OCI-LY7 (cell line): ENCODE measurements around the gene KCNJ9. TPM values are rescaled to one million over a fixed set of nuclear protein-coding genes. Genes with fewer than 3 reads are reported as not detected.

Experiments
- BruUV-seq: library from RNA; stranded (reverse); fragments of 400-500 nt; replicated peaks from 2 replicates; lab custom pipeline; 2021; lab: Mats Ljungman, UMichigan
- CTCF ChIA-PET: fragments of 300-600 bp; sonication (Branson Sonifier 250); formaldehyde crosslinking; loops from one replicate; lab custom pipeline; 2022; ENCODE audit warnings: antibody characterized with exemption; ENCODE audit not compliant: unreplicated experiment; lab: Charles Lee
- POLR2A ChIA-PET: fragments of 300-600 bp; sonication (Branson Sonifier 250); formaldehyde crosslinking; loops from one replicate; lab custom pipeline; 2022; ENCODE audit warnings: antibody characterized with exemption; lab: Charles Lee
- DNase-seq: peaks from one replicate; pipeline ENCODE4 v3.0.0-alpha.2; 2015; ENCODE audit warnings: low spot score
- H2AFZ ChIP-seq: fragments of 200-600 bp; sonication (generic), shearing (Covaris generic); 2 replicates; pipeline ENCODE4 v1.6.1; 2014; ENCODE audit warnings: mild to moderate bottlenecking, antibody characterized with exemption, low read length, moderate library complexity
- H3K27ac ChIP-seq: fragments of 200-600 bp; sonication (generic); 2 replicates; pipeline ENCODE4 v1.5.1; 2014; ENCODE audit warnings: mixed run types, low read depth, mild to moderate bottlenecking, moderate library complexity, low read length, inconsistent platforms; ENCODE audit not compliant: poor library complexity, severe bottlenecking
- H3K36me3 ChIP-seq: fragments of 200-600 bp; sonication (generic); 2 replicates; pipeline ENCODE4 v1.6.1; 2014; ENCODE audit warnings: mild to moderate bottlenecking, antibody characterized with exemption, low read length, moderate library complexity, mixed read lengths; ENCODE audit not compliant: insufficient read depth
- H3K4me1 ChIP-seq: fragments of 200-600 bp; sonication (generic); 2 replicates; pipeline ENCODE4 v1.5.1; 2014; ENCODE audit warnings: mild to moderate bottlenecking, low read length; ENCODE audit not compliant: insufficient read depth, poor library complexity, severe bottlenecking
- H3K4me2 ChIP-seq: fragments of 200-600 bp; sonication (generic); 2 replicates; pipeline ENCODE4 v1.6.1; 2014; ENCODE audit warnings: mild to moderate bottlenecking, low read length
- H3K4me3 ChIP-seq: fragments of 200-600 bp; sonication (generic); 2 replicates; pipeline ENCODE4 v1.5.1; 2014; ENCODE audit warnings: mild to moderate bottlenecking, low read depth, low read length; ENCODE audit not compliant: poor library complexity, severe bottlenecking
- H3K79me2 ChIP-seq: fragments of 200-600 bp; sonication (generic); 2 replicates; pipeline ENCODE4 v1.6.1; 2016; ENCODE audit warnings: low read depth, mild to moderate bottlenecking, low read length, moderate library complexity, mixed read lengths; ENCODE audit not compliant: insufficient read depth
- H3K9me2 ChIP-seq: fragments of 200-600 bp; sonication (generic); 2 replicates; pipeline ENCODE4 v1.6.1; 2016; ENCODE audit warnings: mild to moderate bottlenecking, low read length, mixed read lengths; ENCODE audit not compliant: insufficient read depth
- H3K9me3 ChIP-seq: fragments of 200-600 bp; sonication (generic); 2 replicates; pipeline ENCODE4 v1.6.1; 2014; ENCODE audit warnings: mild to moderate bottlenecking, mixed run types, low read length, mixed read lengths
- H4K20me1 ChIP-seq: fragments of 200-600 bp; sonication (generic); 2 replicates; pipeline ENCODE4 v1.6.1; 2014; ENCODE audit warnings: mild to moderate bottlenecking, antibody characterized with exemption, low read length, moderate library complexity, mixed read lengths; ENCODE audit not compliant: insufficient read depth
- EZH2phosphoT487 ChIP-seq: fragments of 200-600 bp; sonication (generic); IDR thresholded peaks from 2 replicates; pipeline ENCODE4 v1.6.1; 2018; ENCODE audit warnings: low read depth, borderline replicate concordance, mild to moderate bottlenecking, mixed run types, antibody characterized with exemption, low read length, moderate library complexity, mixed read lengths
- intact Hi-C: fragments of 100-400 bp; cut with micrococcal nuclease; formaldehyde crosslinking; loops from one replicate; pipeline ENCODE4 v1.10.0; 2022; ENCODE audit not compliant: unreplicated experiment
- total RNA-seq, 2 experiments: library from RNA; depleted of rRNA in 1 of 2; stranded (reverse); fragments of >200 nt in 1 of 2; shearing (Covaris generic) in 1 of 2; gene quantifications; 2 replicates each; pipeline ENCODE4 v1.2.3, GENCODE V29; 2014 to 2022
- TF ChIP-seq, protein P1 (sequence below): fragments of 200-600 bp; sonication (generic); conservative IDR thresholded peaks from 2 replicates; pipeline ENCODE4 v1.5.1; 2014; ENCODE audit warnings: mild to moderate bottlenecking, antibody characterized with exemption, low read length, moderate library complexity, mixed read lengths

KCNJ9 gene
- total RNA-seq, 2 experiments from 2014 or later = not detected

DNA sequence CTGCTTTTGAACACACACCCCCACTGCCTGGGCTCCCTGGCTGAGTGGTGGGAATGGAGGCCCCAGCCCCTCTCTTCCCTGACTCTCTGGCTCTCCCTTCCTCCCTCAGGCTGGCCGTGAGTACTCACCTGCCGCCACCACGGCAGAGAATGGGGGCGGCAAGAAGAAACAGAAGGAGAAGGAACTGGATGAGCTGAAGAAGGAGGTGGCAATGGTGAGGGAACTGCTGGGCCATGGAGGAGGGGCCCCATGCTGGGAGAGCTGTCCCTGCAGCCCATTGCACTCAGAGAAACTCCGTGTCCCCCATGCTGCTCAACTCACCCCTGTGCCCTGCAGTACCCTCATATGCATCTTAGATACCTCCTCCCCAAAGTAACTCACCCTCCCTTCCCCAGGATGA lies 39.5 kb downstream of the KCNJ9 start:
- Histone ChIP-seq H3K9me3 (no peaks in the 10 kb centered on the region), H3K4me2 (no peak overlapping the region), H3K4me1 (peaks cover 4% of the 10 kb centered on the region), H3K36me3 (no peaks in the 10 kb centered on the region), H2AFZ (no peak overlapping the region), H3K9me2 (no peaks in the 10 kb centered on the region), H3K79me2 (no peaks in the 10 kb centered on the region), H4K20me1 (no peaks in the 10 kb centered on the region), H3K4me3 (no peak overlapping the region), H3K27ac (no peak overlapping the region)
- ChIA-PET POLR2A (no interaction called here), CTCF (no interaction called here)
- no peak for DNase-seq
- TF ChIP-seq, protein P1, sequence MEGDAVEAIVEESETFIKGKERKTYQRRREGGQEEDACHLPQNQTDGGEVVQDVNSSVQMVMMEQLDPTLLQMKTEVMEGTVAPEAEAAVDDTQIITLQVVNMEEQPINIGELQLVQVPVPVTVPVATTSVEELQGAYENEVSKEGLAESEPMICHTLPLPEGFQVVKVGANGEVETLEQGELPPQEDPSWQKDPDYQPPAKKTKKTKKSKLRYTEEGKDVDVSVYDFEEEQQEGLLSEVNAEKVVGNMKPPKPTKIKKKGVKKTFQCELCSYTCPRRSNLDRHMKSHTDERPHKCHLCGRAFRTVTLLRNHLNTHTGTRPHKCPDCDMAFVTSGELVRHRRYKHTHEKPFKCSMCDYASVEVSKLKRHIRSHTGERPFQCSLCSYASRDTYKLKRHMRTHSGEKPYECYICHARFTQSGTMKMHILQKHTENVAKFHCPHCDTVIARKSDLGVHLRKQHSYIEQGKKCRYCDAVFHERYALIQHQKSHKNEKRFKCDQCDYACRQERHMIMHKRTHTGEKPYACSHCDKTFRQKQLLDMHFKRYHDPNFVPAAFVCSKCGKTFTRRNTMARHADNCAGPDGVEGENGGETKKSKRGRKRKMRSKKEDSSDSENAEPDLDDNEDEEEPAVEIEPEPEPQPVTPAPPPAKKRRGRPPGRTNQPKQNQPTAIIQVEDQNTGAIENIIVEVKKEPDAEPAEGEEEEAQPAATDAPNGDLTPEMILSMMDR = no peak
- TF ChIP-seq EZH2phosphoT487 = no peak
- BruUV-seq = no TSS peak
- intact Hi-C loops = no loop called here

DNA sequence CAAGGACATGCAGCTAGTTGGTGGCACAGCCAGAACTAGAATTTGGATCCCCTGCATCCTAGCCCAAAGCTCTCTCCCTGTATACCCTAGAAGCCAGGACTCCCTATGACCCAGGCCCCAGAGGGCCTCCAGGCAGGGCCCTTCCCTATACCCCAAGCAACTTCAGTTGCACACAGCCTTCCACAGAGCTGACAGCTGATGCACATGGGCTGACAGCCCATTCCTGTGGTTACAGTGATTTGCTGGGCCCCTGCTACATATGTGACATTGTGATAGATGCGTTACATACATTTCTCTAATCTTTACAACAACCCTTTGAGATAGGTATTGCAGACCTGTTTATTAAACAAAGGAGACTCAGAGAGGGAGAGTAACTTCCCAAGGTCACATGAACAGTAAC lies 40.0 kb downstream of the KCNJ9 start:
- no peak for TF ChIP-seq EZH2phosphoT487
- intact Hi-C loops = no loop called here
- H4K20me1 ChIP-seq = no peaks in the 10 kb centered on the region
- POLR2A ChIA-PET = no interaction called here
- no peaks in the 10 kb centered on the region for H3K36me3 ChIP-seq
- no TSS peak for BruUV-seq
- H3K9me3 ChIP-seq = no peaks in the 10 kb centered on the region
- DNase-seq = no peak
- CTCF ChIA-PET = no interaction called here
- H3K9me2 ChIP-seq = no peaks in the 10 kb centered on the region
- no peak overlapping the region for H3K4me2 ChIP-seq
- H3K4me1 ChIP-seq = peaks cover 4% of the 10 kb centered on the region
- no peak overlapping the region for H3K27ac ChIP-seq
- H3K4me3 ChIP-seq = no peak overlapping the region
- H2AFZ ChIP-seq = no peak overlapping the region
- no peaks in the 10 kb centered on the region for H3K79me2 ChIP-seq

DNA sequence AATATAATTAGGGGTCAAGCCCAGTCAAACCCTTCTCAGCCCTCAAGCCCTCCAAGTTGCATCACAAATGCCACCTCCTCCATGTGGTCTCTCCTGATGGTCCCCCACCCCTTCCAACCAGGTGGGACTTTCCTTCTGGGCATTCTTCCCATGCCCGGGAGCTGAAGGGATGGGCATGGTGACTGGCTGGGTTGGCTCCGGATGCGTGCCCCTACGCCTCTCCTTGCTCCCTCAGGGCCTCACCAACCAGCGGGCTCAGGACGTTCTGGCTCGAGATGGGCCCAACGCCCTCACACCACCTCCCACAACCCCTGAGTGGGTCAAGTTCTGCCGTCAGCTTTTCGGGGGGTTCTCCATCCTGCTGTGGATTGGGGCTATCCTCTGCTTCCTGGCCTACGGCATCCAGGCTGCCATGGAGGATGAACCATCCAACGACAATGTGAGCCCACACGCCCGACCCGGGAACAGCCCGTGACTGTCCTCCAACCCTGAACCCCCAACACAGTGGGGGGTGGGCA lies 41.7 kb downstream of the KCNJ9 start:
- Histone ChIP-seq H3K79me2 (no peaks in the 10 kb centered on the region), H3K9me2 (no peaks in the 10 kb centered on the region), H3K27ac (no peak overlapping the region), H2AFZ (no peak overlapping the region), H3K4me2 (no peak overlapping the region), H3K9me3 (no peaks in the 10 kb centered on the region), H3K4me3 (no peak overlapping the region), H3K4me1 (peaks cover 4% of the 10 kb centered on the region), H4K20me1 (no peaks in the 10 kb centered on the region), H3K36me3 (no peaks in the 10 kb centered on the region)
- TF ChIP-seq, protein P1 = no peak
- TF ChIP-seq EZH2phosphoT487 = no peak
- no TSS peak for BruUV-seq
- ChIA-PET POLR2A (no interaction called here), CTCF (no interaction called here)
- DNase-seq = no peak
- intact Hi-C loops = no loop called here
